Ovary (tissue), 9 donors: ENCODE measurements around the gene PPP2R2C. TPM values are rescaled to one million over a fixed set of nuclear protein-coding genes. Genes with fewer than 3 reads are reported as not detected.

Experiments
- DNase-seq, 5 donors: peaks; one replicate each; pipeline ENCODE4 v3.0.0-alpha.2; 2019 to 2020
- H3K27ac ChIP-seq, 2 donors: fragments of 200-600 bp; one replicate each; pipeline versions ENCODE4 v1.5.1 to v1.8.0; 2019 to 2022
- H3K27me3 ChIP-seq: fragments of 200-600 bp; one replicate; pipeline ENCODE4 v1.8.0; 2022
- H3K36me3 ChIP-seq: fragments of 200-600 bp; sonication (generic); one replicate; pipeline ENCODE4 v1.5.1; 2019
- H3K4me1 ChIP-seq: one replicate; pipeline ENCODE4 v1.8.1; 2013; ENCODE audit warnings: mild to moderate bottlenecking, moderate library complexity; ENCODE audit not compliant: insufficient read depth
- H3K4me3 ChIP-seq: fragments of 200-600 bp; sonication (generic); one replicate; pipeline ENCODE4 v1.5.1; 2017
- H3K9me3 ChIP-seq, 2 donors: fragments of 200-600 bp in 1 of 2; sonication (generic) in 1 of 2; one replicate each; pipeline versions ENCODE4 v1.5.1 to v1.8.1; 2013 to 2019; ENCODE audit warnings: mild to moderate bottlenecking in 1 of 2, moderate library complexity in 1 of 2
- CTCF ChIP-seq, 3 donors: fragments of 450-650 bp in 2 of 3; fragments of 200-600 bp in 1 of 3; IDR thresholded peaks; one replicate each; pipeline versions ENCODE4 v1.5.1 to v1.8.0; 2016 to 2022; ENCODE audit warnings: antibody characterized with exemption in 3 of 3, mild to moderate bottlenecking in 1 of 3
- EP300 ChIP-seq: sonication (generic); formaldehyde crosslinking; IDR thresholded peaks from one replicate; pipeline ENCODE4 v1.6.1; 2017; ENCODE audit warnings: antibody characterized with exemption
- POLR2A ChIP-seq: fragments of 450-650 bp; IDR thresholded peaks from one replicate; pipeline ENCODE4 v1.6.1; 2017; ENCODE audit warnings: antibody characterized with exemption, mild to moderate bottlenecking, moderate library complexity
- WGBS, 3 donors: extraction: QIAGEN DNeasy Blood & Tissue Kit in 1 of 3; methylation state at CpG; one replicate each; pipeline versions ENCODE4 v1.1.5 to v1.1.7; 2013 to 2017; 5-methylcytosine and 5-hydroxymethylcytosine counted together
- intact Hi-C, 4 donors: fragments of 100-400 bp; cut with DNase I; formaldehyde crosslinking; loops; one replicate each; pipeline versions ENCODE4 v1.11.0 to v1.15.1; 2022 to 2023
- polyA plus RNA-seq, 2 donors: library from polyadenylated mRNA; stranded (reverse); fragments of 200-250 nt in 1 of 2; fragments of 350-450 nt in 1 of 2; fragmentation: Illumina TruSeq in 1 of 2; extraction: RNeasy Lipid Tissue Mini Kit (QIAGEN cat#74804) in 1 of 2; gene quantifications; one replicate each; pipeline ENCODE4 v1.2.3, GENCODE V29; 2013 to 2014
- total RNA-seq, 7 donors: library from RNA; depleted of rRNA in 2 of 7; stranded (reverse); fragments of >200 nt in 2 of 7; fragmentation: NEBNext Ultra II Directional in 3 of 7; extraction: Animal tissue kit (Norgen Biotek cat#: 25700) in 3 of 7; gene quantifications; one replicate each; pipeline versions ENCODE4 v1.1.0 to v1.2.4, GENCODE V29; 2016 to 2023
- donor health status: DM: no; HTN: no; CAD: no; lungs with moderate emphysema.
- donor health status: DM: no; HTN: no; CAD: no.
- donor health status: Bipolar disorder and iron deficiency.
- donor health status: DM: yes; HTN: yes; CAD: no.
- donor health status: DM: no; HTN: no; CAD: no.
- donor health status: DM: yes; HTN: yes; CAD: no.

Gene PPP2R2C
- total and polyA plus RNA-seq, 9 donors, result 0.12 to 4.5 (median 0.77) TPM

- no peak overlapping the region for H3K4me3 ChIP-seq
- WGBS, 3 donors, result 85 to 88% (median 86%) methylated on average over 12 of the region's 12 CpGs
- peaks cover 2% of the 10 kb centered on the region for H3K4me1 ChIP-seq
- no peak for DNase-seq
- intact Hi-C loops, result no loop called here
- no peak for TF ChIP-seq POLR2A
- no peak for TF ChIP-seq EP300
- TF ChIP-seq CTCF (IDR thresholded peaks at IDR 0.05), result no peak
- H3K27me3 ChIP-seq, result no peaks in the 10 kb centered on the region
- H3K27ac ChIP-seq, result no peak overlapping the region
- H3K9me3 ChIP-seq, result no peaks in the 10 kb centered on the region
- no peaks in the 10 kb centered on the region for H3K36me3 ChIP-seq
Measured at GRCh38 chr4:6319530-6320150, 152.8 kb downstream of the PPP2R2C start.

GRCh38 chr4:6318206-6318605, 154.2 kb downstream of the PPP2R2C start:
- no peak for DNase-seq
- no peaks in the 10 kb centered on the region for H3K27me3 ChIP-seq
- no peak overlapping the region for H3K4me3 ChIP-seq
- H3K9me3 ChIP-seq, result no peaks in the 10 kb centered on the region
- no peak overlapping the region for H3K27ac ChIP-seq
- 63 to 73% (median 67%) methylated on average over 12 of the region's 12 CpGs for WGBS, 3 donors
- H3K4me1 ChIP-seq, result peaks cover 2% of the 10 kb centered on the region
- TF ChIP-seq POLR2A (no peak), CTCF (IDR thresholded peaks at IDR 0.05) (no peak), EP300 (no peak)
- intact Hi-C loops, result no loop called here
- no peaks in the 10 kb centered on the region for H3K36me3 ChIP-seq

GRCh38 chr4:6316461-6317003, 155.9 kb downstream of the PPP2R2C start:
- DNase-seq, result no peak
- no peak for TF ChIP-seq POLR2A
- no peak for TF ChIP-seq CTCF (IDR thresholded peaks at IDR 0.05)
- TF ChIP-seq EP300, result no peak
- WGBS, 3 donors, result 16 to 47% (median 24%) methylated on average over 6 of the region's 6 CpGs
- H3K4me3 ChIP-seq, result no peak overlapping the region
- H3K27me3 ChIP-seq, result no peaks in the 10 kb centered on the region
- peaks cover 2% of the 10 kb centered on the region for H3K4me1 ChIP-seq
- no peak overlapping the region for H3K27ac ChIP-seq
- H3K36me3 ChIP-seq, result no peaks in the 10 kb centered on the region
- H3K9me3 ChIP-seq, result no peaks in the 10 kb centered on the region
- intact Hi-C loops, result no loop called here

- no peaks in the 10 kb centered on the region for H3K27me3 ChIP-seq
- H3K9me3 ChIP-seq, result no peaks in the 10 kb centered on the region
- no peak for DNase-seq
- no peak overlapping the region for H3K4me3 ChIP-seq
- TF ChIP-seq EP300, result no peak
- no peak for TF ChIP-seq CTCF (IDR thresholded peaks at IDR 0.05)
- no peak for TF ChIP-seq POLR2A
- H3K36me3 ChIP-seq, result no peaks in the 10 kb centered on the region
- intact Hi-C loops, result no loop called here
- H3K4me1 ChIP-seq, result peaks cover 2% of the 10 kb centered on the region
- 73 to 88% (median 88%) methylated on average over 6 of the region's 6 CpGs for WGBS, 3 donors
- no peak overlapping the region for H3K27ac ChIP-seq
Measured at GRCh38 chr4:6313216-6313615, 159.2 kb downstream of the PPP2R2C start.
